Fibroblast of the aortic adventitia (primary cell): ENCODE data around the gene NLRP6. TPM values are rescaled to one million over a fixed set of nuclear protein-coding genes. Genes with fewer than 3 reads are reported as not detected.
"Not testable (repeated sequence)": the region's sequence is repeated elsewhere in the genome, so short reads cannot be mapped to it uniquely, and the experiment has no call there.

ENCODE experiments used
- DNase-seq: peaks from one replicate; pipeline ENCODE4 v3.0.0-alpha.2; 2010; ENCODE audit warnings: low read depth
- H3K4me3 ChIP-seq: 2 replicates; pipeline ENCODE4 v1.5.1; 2011; ENCODE audit warnings: low read depth, mild to moderate bottlenecking, control low read depth, low read length, moderate library complexity
- small RNA-seq: library from RNA; depleted of rRNA; stranded (forward); fragments of <200 nt; gene quantifications from one replicate; pipeline ENCODE3, GENCODE V24; 2012
- total RNA-seq: library from RNA; depleted of rRNA; stranded (reverse); fragments of >200 nt; gene quantifications from 2 replicates; pipeline ENCODE4 v1.2.3, GENCODE V29; 2012; ENCODE audit warnings: low replicate concordance
- TF ChIP-seq, protein P1 (sequence below): IDR thresholded peaks from 2 replicates; pipeline ENCODE4 v1.5.1; 2011; ENCODE audit warnings: mild to moderate bottlenecking, low read length, control low read depth, inconsistent platforms; ENCODE audit not compliant: insufficient read depth

The NLRP6 gene
- total RNA-seq, 1 donor, result not detected

DNA sequence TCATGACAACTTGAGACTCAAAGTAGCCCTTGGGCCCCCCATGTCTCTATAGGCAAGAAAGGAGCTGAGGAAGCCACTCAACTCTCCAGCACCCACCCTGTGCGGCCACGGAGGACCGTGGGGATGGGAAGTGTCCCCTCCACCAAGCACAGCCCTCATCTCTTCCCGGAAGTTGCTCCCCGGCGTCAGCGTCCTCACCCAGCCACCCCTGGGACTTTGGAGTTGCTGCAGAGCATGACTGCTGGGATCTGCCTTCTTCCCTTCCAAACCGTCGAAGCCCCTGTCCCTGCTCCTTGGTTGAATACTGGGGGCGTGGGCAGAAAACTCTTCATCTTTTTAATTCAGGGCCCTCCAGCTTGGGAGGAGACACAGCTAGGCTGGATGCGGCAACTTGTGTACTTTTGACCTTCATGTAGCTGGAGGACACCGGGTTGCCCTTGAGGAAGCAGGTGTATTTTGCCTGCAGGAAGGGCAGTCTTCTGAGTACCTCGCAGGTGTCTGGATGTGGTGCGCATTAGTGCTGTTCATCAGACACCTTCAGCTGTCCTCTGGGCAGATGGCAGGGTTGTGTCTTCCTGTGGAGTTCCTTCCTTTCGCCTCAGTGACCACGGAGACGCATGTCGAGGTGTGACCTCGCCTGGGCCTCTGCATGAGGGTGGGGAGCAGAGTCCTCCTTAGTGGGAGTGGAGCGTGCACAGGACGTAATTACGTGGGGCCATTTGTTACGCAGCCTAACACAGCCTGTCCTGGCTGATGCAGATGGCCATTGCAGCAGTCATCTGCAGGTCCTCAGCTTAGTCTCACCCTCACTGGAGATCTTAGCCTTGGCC is 54.7 kb downstream of the NLRP6 start:
- no peak for DNase-seq
- TF ChIP-seq, protein P1, sequence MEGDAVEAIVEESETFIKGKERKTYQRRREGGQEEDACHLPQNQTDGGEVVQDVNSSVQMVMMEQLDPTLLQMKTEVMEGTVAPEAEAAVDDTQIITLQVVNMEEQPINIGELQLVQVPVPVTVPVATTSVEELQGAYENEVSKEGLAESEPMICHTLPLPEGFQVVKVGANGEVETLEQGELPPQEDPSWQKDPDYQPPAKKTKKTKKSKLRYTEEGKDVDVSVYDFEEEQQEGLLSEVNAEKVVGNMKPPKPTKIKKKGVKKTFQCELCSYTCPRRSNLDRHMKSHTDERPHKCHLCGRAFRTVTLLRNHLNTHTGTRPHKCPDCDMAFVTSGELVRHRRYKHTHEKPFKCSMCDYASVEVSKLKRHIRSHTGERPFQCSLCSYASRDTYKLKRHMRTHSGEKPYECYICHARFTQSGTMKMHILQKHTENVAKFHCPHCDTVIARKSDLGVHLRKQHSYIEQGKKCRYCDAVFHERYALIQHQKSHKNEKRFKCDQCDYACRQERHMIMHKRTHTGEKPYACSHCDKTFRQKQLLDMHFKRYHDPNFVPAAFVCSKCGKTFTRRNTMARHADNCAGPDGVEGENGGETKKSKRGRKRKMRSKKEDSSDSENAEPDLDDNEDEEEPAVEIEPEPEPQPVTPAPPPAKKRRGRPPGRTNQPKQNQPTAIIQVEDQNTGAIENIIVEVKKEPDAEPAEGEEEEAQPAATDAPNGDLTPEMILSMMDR, result no peak
- H3K4me3 ChIP-seq, result no peak overlapping the region

DNA sequence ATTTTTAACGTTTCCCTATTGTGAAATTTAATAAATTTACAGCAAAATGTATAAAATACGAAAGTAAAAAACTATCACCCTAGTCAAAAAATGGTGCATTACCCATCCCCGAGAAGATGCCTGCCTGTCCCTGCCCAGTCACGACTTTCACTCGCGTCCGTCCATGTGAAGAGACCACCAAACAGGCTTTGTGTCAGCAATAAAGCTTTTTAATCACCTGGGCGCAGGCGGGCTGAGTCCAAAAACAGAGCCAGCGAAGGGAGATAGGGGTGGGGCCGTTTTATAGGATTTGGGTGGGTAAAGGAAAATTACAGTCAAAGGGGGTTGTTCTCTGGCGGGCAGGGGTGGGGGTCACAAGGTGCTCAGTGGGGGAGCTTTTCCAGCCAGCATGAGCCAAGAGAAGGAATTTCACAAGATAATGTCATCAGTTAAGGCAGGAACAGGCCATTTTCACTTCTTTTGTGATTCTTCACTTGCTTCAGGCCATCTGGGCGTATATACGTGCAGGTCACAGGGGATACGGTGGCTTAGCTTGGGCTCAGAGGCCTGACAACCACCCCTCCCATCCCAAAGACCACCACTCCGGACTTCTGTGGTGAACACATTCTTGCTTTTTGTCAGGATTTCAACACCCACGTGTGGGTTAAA is 55.5 kb downstream of the NLRP6 start:
- H3K4me3 ChIP-seq, DNase-seq: not testable (repeated sequence)

DNA sequence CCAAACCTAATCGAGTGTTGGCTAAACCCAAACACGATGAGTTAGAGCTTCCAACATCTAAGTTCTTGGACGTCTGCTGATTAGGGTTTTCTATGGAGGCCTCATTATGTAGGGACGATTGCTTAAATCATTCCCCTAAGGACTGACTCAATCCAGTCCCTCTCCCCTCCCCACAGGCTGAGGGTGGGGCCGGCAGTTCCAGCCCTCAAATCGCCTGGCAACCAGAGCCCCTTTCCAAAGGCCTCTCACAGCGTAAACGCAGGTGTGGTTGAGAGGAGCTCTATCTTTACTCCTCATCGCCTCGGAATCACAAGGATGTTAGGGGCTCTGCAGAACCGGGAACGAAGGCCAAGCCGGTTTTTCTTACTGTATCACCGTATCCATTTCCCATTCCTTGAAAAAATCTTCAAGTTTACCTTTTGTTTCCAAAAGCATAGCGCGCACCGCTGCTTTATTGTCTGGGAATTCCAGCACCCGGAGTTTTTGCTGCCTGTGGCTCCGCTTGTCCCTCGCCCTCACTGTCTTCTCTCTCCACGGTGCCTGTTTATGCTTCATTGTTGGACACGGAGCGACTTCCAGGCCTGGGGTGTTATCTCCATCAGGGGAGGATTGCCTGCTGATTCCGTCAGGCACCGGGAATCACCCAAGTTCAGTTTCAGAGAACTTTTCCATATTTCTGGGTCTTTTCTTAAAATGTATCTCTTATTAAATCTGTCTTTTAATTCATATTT is 56.2 kb downstream of the NLRP6 start:
- TF ChIP-seq, protein P1, result no peak
- peak; percentile 73 for DNase-seq
- no peak overlapping the region for H3K4me3 ChIP-seq

Small RNA genes lying within 50 kb of the gene (small RNA-seq; reads per million reads assigned to genes)
- not detected for gene AC136475.6

Other genes with a start within 250 kb of the NLRP6 start
- not detected in 2 replicates for gene SCGB1C1, start 85.3 kb upstream of the NLRP6 start, total RNA-seq
- gene BET1L, start 71.0 kb upstream of the NLRP6 start, total RNA-seq, result 9.6 and 16.2 TPM in 2 replicates
- 135 and 148 TPM in 2 replicates for gene RIC8A, start 70.7 kb upstream of the NLRP6 start, total RNA-seq
- 4.2 and 8.2 TPM in 2 replicates for gene SIRT3, start 42.1 kb upstream of the NLRP6 start, total RNA-seq
- gene PSMD13, start 41.4 kb upstream of the NLRP6 start, total RNA-seq, result 96.9 and 121 TPM in 2 replicates
- 5.3 and 6.9 TPM in 2 replicates for gene PGGHG, start 10.7 kb downstream of the NLRP6 start, total RNA-seq
- not detected in 2 replicates for gene IFITM5, start 21.1 kb downstream of the NLRP6 start, total RNA-seq
- gene IFITM2, start 29.4 kb downstream of the NLRP6 start, total RNA-seq, result 50.1 and 88.1 TPM in 2 replicates
- gene IFITM1, start 35.6 kb downstream of the NLRP6 start, total RNA-seq, result 20.9 and 24.2 TPM in 2 replicates
- 34.3 and 95.4 TPM in 2 replicates for gene IFITM3, start 42.5 kb downstream of the NLRP6 start, total RNA-seq
- 1.5 and 1.9 TPM in 2 replicates for gene B4GALNT4, start 91.1 kb downstream of the NLRP6 start, total RNA-seq
- 1.3 and 5.6 TPM in 2 replicates for gene PKP3, start 115.8 kb downstream of the NLRP6 start, total RNA-seq
- gene SIGIRR, start 136.6 kb downstream of the NLRP6 start, total RNA-seq, result 30.4 and 38.7 TPM in 2 replicates
- not detected in 2 replicates for gene ANO9, start 163.6 kb downstream of the NLRP6 start, total RNA-seq
- gene PTDSS2, start 171.9 kb downstream of the NLRP6 start, total RNA-seq, result 28.7 and 51.6 TPM in 2 replicates
- gene RNH1, start 228.8 kb downstream of the NLRP6 start, total RNA-seq, result 388 and 436 TPM in 2 replicates